Gastroesophageal sphincter (tissue), 3 donors: ENCODE results near the gene DST.

Experiments used
- CTCF ChIP-seq, 4 experiments: fragments of 200-600 bp in 2 of 4; fragments of 450-650 bp in 2 of 4; sonication (generic) in 1 of 4; IDR thresholded peaks; one replicate each; pipeline ENCODE4 v1.5.1; 2017 to 2019; ENCODE audit warnings: antibody characterized with exemption in 4 of 4, mild to moderate bottlenecking in 2 of 4, moderate library complexity in 2 of 4
- EP300 ChIP-seq: sonication (generic); formaldehyde crosslinking; IDR thresholded peaks from one replicate; pipeline ENCODE4 v1.6.1; 2017; ENCODE audit warnings: antibody characterized with exemption, mild to moderate bottlenecking
- POLR2A ChIP-seq, 2 donors: fragments of 450-650 bp; IDR thresholded peaks; one replicate each; pipeline ENCODE4 v1.6.1; 2017; ENCODE audit warnings: antibody characterized with exemption in 2 of 2, mild to moderate bottlenecking in 2 of 2, moderate library complexity in 1 of 2
- POLR2AphosphoS5 ChIP-seq: sonication (generic); formaldehyde crosslinking; IDR thresholded peaks from one replicate; pipeline ENCODE4 v1.6.1; 2017; ENCODE audit warnings: antibody characterized with exemption

- TF ChIP-seq EP300 (no peak), CTCF (IDR thresholded peaks at IDR 0.05) (no peak), POLR2A (IDR thresholded peaks at IDR 0.05) (no peak), POLR2AphosphoS5 (no peak)
Observed at GRCh38 chr6:56477241-56477640, 165.4 kb downstream of the DST start.
